H9 (cell line): ENCODE results near the gene CDC42SE1. TPM values are rescaled to one million over a fixed set of nuclear protein-coding genes. Genes with fewer than 3 reads are reported as not detected.

Source experiments
- DNase-seq: peaks from one replicate; pipeline ENCODE4 v3.0.0-alpha.2; 2017
- H2AFZ ChIP-seq: one replicate; pipeline ENCODE4 v1.6.1; 2013; ENCODE audit warnings: mild to moderate bottlenecking, low read length, control low read depth, moderate library complexity
- H2AK5ac ChIP-seq: 2 replicates; pipeline ENCODE4 v1.6.1; 2013; ENCODE audit warnings: low read length, control low read depth, mixed read lengths; ENCODE audit not compliant: insufficient read length
- H2BK120ac ChIP-seq: one replicate; pipeline ENCODE4 v1.6.1; 2013; ENCODE audit warnings: low read depth, mild to moderate bottlenecking, low read length, control low read depth, inconsistent platforms; ENCODE audit not compliant: poor library complexity, severe bottlenecking
- H2BK12ac ChIP-seq: 2 replicates; pipeline ENCODE4 v1.6.1; 2013; ENCODE audit warnings: low read length, control low read depth, mixed read lengths, low read depth; ENCODE audit not compliant: insufficient read length
- H2BK15ac ChIP-seq: 2 replicates; pipeline ENCODE4 v1.6.1; 2013; ENCODE audit warnings: low read depth, low read length, control low read depth
- H2BK20ac ChIP-seq: one replicate; pipeline ENCODE4 v1.6.1; 2013; ENCODE audit warnings: low read depth, mild to moderate bottlenecking, low read length, control low read depth, inconsistent platforms; ENCODE audit not compliant: poor library complexity, severe bottlenecking
- H2BK5ac ChIP-seq: 2 replicates; pipeline ENCODE4 v1.6.1; 2013; ENCODE audit warnings: low read length, control low read depth, mixed read lengths; ENCODE audit not compliant: insufficient read length
- H3K14ac ChIP-seq: 2 replicates; pipeline ENCODE4 v1.6.1; 2013; ENCODE audit warnings: low read length, control low read depth; ENCODE audit not compliant: insufficient read depth
- H3K18ac ChIP-seq: 2 replicates; pipeline ENCODE4 v1.6.1; 2013; ENCODE audit warnings: low read depth, mild to moderate bottlenecking, mixed read lengths, low read length, control low read depth; ENCODE audit not compliant: insufficient read length
- H3K23ac ChIP-seq: 2 replicates; pipeline ENCODE4 v1.6.1; 2013; ENCODE audit warnings: low read length, control low read depth, mixed read lengths, low read depth; ENCODE audit not compliant: insufficient read length
- H3K23me2 ChIP-seq: 2 replicates; pipeline ENCODE4 v1.6.1; 2013; ENCODE audit warnings: low read depth, mild to moderate bottlenecking, mixed read lengths, low read length, control low read depth; ENCODE audit not compliant: insufficient read length, poor library complexity, severe bottlenecking
- H3K27ac ChIP-seq: 2 replicates; pipeline ENCODE4 v1.5.1; 2013; ENCODE audit warnings: low read length, control low read depth, mixed read lengths, low read depth; ENCODE audit not compliant: insufficient read length
- H3K27me3 ChIP-seq: 2 replicates; pipeline ENCODE4 v1.6.1; 2013; ENCODE audit warnings: low read length, control low read depth, inconsistent platforms; ENCODE audit not compliant: insufficient read depth
- H3K4ac ChIP-seq: 2 replicates; pipeline ENCODE4 v1.6.1; 2013; ENCODE audit warnings: low read depth, mild to moderate bottlenecking, control low read depth, inconsistent platforms, low read length, moderate library complexity
- H3K4me1 ChIP-seq: 2 replicates; pipeline ENCODE4 v1.6.1; 2013; ENCODE audit warnings: low read length, control low read depth, inconsistent platforms; ENCODE audit not compliant: insufficient read depth
- H3K4me2 ChIP-seq: 2 replicates; pipeline ENCODE4 v1.6.1; 2013; ENCODE audit warnings: low read length, control low read depth, mixed read lengths; ENCODE audit not compliant: insufficient read length, insufficient read depth
- H3K56ac ChIP-seq: 2 replicates; pipeline ENCODE4 v1.6.1; 2013; ENCODE audit warnings: low read depth, mild to moderate bottlenecking, mixed read lengths, low read length, control low read depth; ENCODE audit not compliant: insufficient read length
- H3K79me1 ChIP-seq: 2 replicates; pipeline ENCODE4 v1.6.1; 2013; ENCODE audit warnings: low read depth, mild to moderate bottlenecking, moderate library complexity, low read length, control low read depth, inconsistent platforms; ENCODE audit not compliant: insufficient read depth, poor library complexity, severe bottlenecking
- H3K79me2 ChIP-seq: 2 replicates; pipeline ENCODE4 v1.6.1; 2013; ENCODE audit warnings: low read length, control low read depth, inconsistent platforms; ENCODE audit not compliant: insufficient read depth
- H3K9ac ChIP-seq: 2 replicates; pipeline ENCODE4 v1.6.1; 2013; ENCODE audit warnings: low read length, control low read depth, mixed read lengths; ENCODE audit not compliant: insufficient read length; ENCODE audit errors: extremely low read depth
- H3K9me3 ChIP-seq: one replicate; pipeline ENCODE4 v1.6.1; 2013; ENCODE audit warnings: low read depth, low read length, inconsistent platforms; ENCODE audit not compliant: control insufficient read depth
- H3T11ph ChIP-seq: one replicate; pipeline ENCODE4 v1.6.1; 2013; ENCODE audit warnings: mild to moderate bottlenecking, low read length, control low read depth, inconsistent platforms
- H4K20me1 ChIP-seq: one replicate; pipeline ENCODE4 v1.6.1; 2013; ENCODE audit not compliant: control insufficient read depth, insufficient read length, insufficient read depth
- H4K5ac ChIP-seq: 2 replicates; pipeline ENCODE4 v1.6.1; 2013; ENCODE audit warnings: low read depth, mild to moderate bottlenecking, mixed read lengths, low read length, control low read depth; ENCODE audit not compliant: insufficient read length
- H4K8ac ChIP-seq: replicated peaks from 2 replicates; pipeline ENCODE4 v1.6.1; 2013; ENCODE audit warnings: low read length, control low read depth, mixed read lengths, low read depth; ENCODE audit not compliant: insufficient read length
- H4K91ac ChIP-seq: 2 replicates; pipeline ENCODE4 v1.6.1; 2013; ENCODE audit warnings: low read depth, mild to moderate bottlenecking, moderate library complexity, mixed read lengths, low read length, control low read depth; ENCODE audit not compliant: insufficient read length
- H3K27ac Mint-ChIP-seq, 3 experiments: 2 replicates in 2 of 3; 3 replicates in 1 of 3; pipeline ENCODE4 v1.8.0; 2020 to 2021; ENCODE audit warnings: mixed read lengths in 3 of 3, mild to moderate bottlenecking in 1 of 3, moderate library complexity in 1 of 3
- H3K27me3 Mint-ChIP-seq: 2 replicates; pipeline ENCODE4 v1.8.0; 2021; ENCODE audit warnings: low read depth, mild to moderate bottlenecking, moderate library complexity, mixed read lengths
- H3K36me3 Mint-ChIP-seq, 3 experiments: 2 replicates in 2 of 3; 3 replicates in 1 of 3; pipeline ENCODE4 v1.8.0; 2020 to 2021; ENCODE audit warnings: low read depth in 3 of 3, mixed read lengths in 3 of 3; ENCODE audit not compliant: insufficient read depth in 1 of 3
- H3K4me1 Mint-ChIP-seq, 2 experiments: 2 replicates each; pipeline ENCODE4 v1.8.0; 2020; ENCODE audit warnings: mixed read lengths in 2 of 2
- H3K4me3 Mint-ChIP-seq, 2 experiments: 2 replicates in 1 of 2; 3 replicates in 1 of 2; pipeline ENCODE4 v1.8.0; 2020 to 2021; ENCODE audit warnings: mild to moderate bottlenecking in 2 of 2, mixed read lengths in 2 of 2, moderate library complexity in 1 of 2
- H3K9me3 Mint-ChIP-seq, 2 experiments: 2 replicates in 1 of 2; 3 replicates in 1 of 2; pipeline ENCODE4 v1.8.0; 2020; ENCODE audit warnings: mild to moderate bottlenecking in 2 of 2, mixed read lengths in 2 of 2, moderate library complexity in 1 of 2
- CTCF ChIP-seq: fragments of 200-600 bp; sonication (generic); conservative IDR thresholded peaks from 3 replicates; pipeline ENCODE4 v1.8.0; 2021; ENCODE audit warnings: antibody characterized with exemption, mild to moderate bottlenecking
- WGBS: extraction: QIAGEN DNeasy Blood & Tissue Kit; methylation state at CpG from one replicate; pipeline ENCODE4 v1.1.7; 2013; ENCODE audit warnings: missing lambda C conversion rate, low lambda C conversion rate, mixed read lengths; ENCODE audit not compliant: insufficient read length; ENCODE audit errors: extremely low coverage; 5-methylcytosine and 5-hydroxymethylcytosine counted together
- total RNA-seq: library from RNA; stranded (reverse); gene quantifications from 2 replicates; pipeline ENCODE4 v1.2.1, GENCODE V29; 2021

Gene CDC42SE1
- total RNA-seq, 1 experiment from 2014 or later: 87.3 TPM

DNA sequence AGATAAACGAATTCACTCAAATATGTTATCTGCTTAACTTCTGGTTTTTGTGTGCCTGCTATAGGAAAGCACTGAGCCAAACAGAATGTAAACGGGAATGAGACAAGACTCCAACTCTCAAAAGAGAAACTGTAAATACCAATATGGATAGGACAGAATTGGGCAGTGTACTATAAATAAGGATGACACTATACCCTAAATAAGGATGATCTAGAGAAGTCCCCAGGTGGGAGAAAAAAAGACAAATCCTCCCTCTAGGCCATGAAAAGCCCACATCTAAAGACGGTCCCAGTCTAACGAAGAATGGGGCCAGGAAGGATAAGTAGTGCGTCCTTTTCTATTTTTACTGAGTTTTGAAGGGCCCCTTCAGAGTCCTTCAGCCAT is 9.7 kb upstream of the CDC42SE1 start:
- H3K4ac ChIP-seq: no peak overlapping the region
- H4K5ac ChIP-seq: no peak overlapping the region
- Mint-ChIP-seq H3K27ac (peak overlapping the region in 2 of 3 experiments; percentile 34 to 82; a peak in 1 of 7 replicates), H3K4me3 (peak overlapping the region; percentile 97 to 98; a peak in 4 of 5 replicates), H3K4me1 (peaks cover 16 to 18% of the 10 kb centered on the region in 2 experiments), H3K36me3 (peaks cover 13 to 22% (median 20%) of the 10 kb centered on the region in 3 experiments; a peak in 5 of 7 replicates), H3K27me3 (no peaks in the 10 kb centered on the region), H3K9me3 (no peaks in the 10 kb centered on the region)
- H3K9ac ChIP-seq: no peak overlapping the region
- no peak overlapping the region for H3K27ac ChIP-seq
- no peak overlapping the region for H2BK12ac ChIP-seq
- no peak overlapping the region for H4K91ac ChIP-seq
- no peaks in the 10 kb centered on the region for H3K23me2 ChIP-seq
- no peak overlapping the region for H3K4me2 ChIP-seq
- H4K8ac ChIP-seq: no peak overlapping the region
- H2AFZ ChIP-seq: no peak overlapping the region
- no peak for DNase-seq
- no peak overlapping the region for H2BK120ac ChIP-seq
- H3K79me1 ChIP-seq: no peaks in the 10 kb centered on the region
- no peak overlapping the region for H2AK5ac ChIP-seq
- H3K23ac ChIP-seq: no peak overlapping the region
- H2BK15ac ChIP-seq: no peak overlapping the region
- H3K14ac ChIP-seq: no peak overlapping the region
- H3K79me2 ChIP-seq: peaks cover 3% of the 10 kb centered on the region; the same call in 1 of the 2 replicates
- H3K4me1 ChIP-seq: no peaks in the 10 kb centered on the region
- no CpG with 5 or more reads among the region's 5 CpGs for WGBS
- H2BK5ac ChIP-seq: no peak overlapping the region
- no peak overlapping the region for H3T11ph ChIP-seq
- H2BK20ac ChIP-seq: no peak overlapping the region
- H3K56ac ChIP-seq: no peak overlapping the region
- no peaks in the 10 kb centered on the region for H4K20me1 ChIP-seq
- no peak overlapping the region for H3K18ac ChIP-seq
- TF ChIP-seq CTCF: no peak
- H3K27me3 ChIP-seq: no peaks in the 10 kb centered on the region
- H3K9me3 ChIP-seq: no peaks in the 10 kb centered on the region
